ENCODE data around the gene FAM47A.
A peak's percentile ranks its signal among the peaks of the same experiment; 100 is the strongest.

The FAM47A gene

GRCh38 chrX:34132028-34132427 is at the start of gene FAM47A:
TSS of gene FAM47A (minus strand) at chrX:34132314. CDS start at chrX:34132278, 36 bp downstream.
- DNase-seq = peak; percentile 38

GRCh38 chrX:34147345-34147744 is 15.2 kb upstream of the FAM47A start:
- peak; percentile 37 for DNase-seq

GRCh38 chrX:34146906-34147305 is 14.8 kb upstream of the FAM47A start:
- DNase-seq = peak; percentile 35

GRCh38 chrX:34144246-34144645 is 12.1 kb upstream of the FAM47A start:
- no peak for DNase-seq

- DNase-seq = peak; percentile 34
These were observed 8.7 kb upstream of the FAM47A start for GRCh38 chrX:34140816-34141215.

GRCh38 chrX:34130980-34131744 is 952 bp downstream of the FAM47A start:
- DNase-seq = peak; percentile 32

GRCh38 chrX:34130501-34130900 is 1.6 kb downstream of the FAM47A start:
- DNase-seq = no peak

GRCh38 chrX:34126011-34126410 is 6.1 kb downstream of the FAM47A start:
- DNase-seq = no peak

GRCh38 chrX:34119122-34119521 is 13.0 kb downstream of the FAM47A start:
- DNase-seq = no peak

- DNase-seq = no peak
These were observed 19.7 kb downstream of the FAM47A start for GRCh38 chrX:34112459-34112858.

All from islet precursor cell (in vitro differentiated cells).